Transverse colon (tissue), 4 donors: ENCODE measurements around the gene VAPB.

Source experiments
- POLR2A ChIP-seq: fragments of 450-650 bp; IDR thresholded peaks from one replicate; pipeline ENCODE4 v1.6.1; 2016; ENCODE audit warnings: antibody characterized with exemption, mild to moderate bottlenecking, moderate library complexity
- POLR2AphosphoS5 ChIP-seq, 3 donors: sonication (generic); formaldehyde crosslinking; IDR thresholded peaks; one replicate each; pipeline ENCODE4 v1.6.1; 2016; ENCODE audit warnings: antibody characterized with exemption in 3 of 3
- TF ChIP-seq, protein P1 (sequence below), 5 experiments: fragments of 200-600 bp in 3 of 5; fragments of 450-650 bp in 2 of 5; sonication (generic) in 3 of 5; IDR thresholded peaks; 1 replicate in 2 of 5; 2 replicates in 3 of 5; pipeline ENCODE4 v1.5.1; 2016 to 2017; ENCODE audit warnings: antibody characterized with exemption in 5 of 5, inconsistent platforms in 3 of 5, mild to moderate bottlenecking in 2 of 5, moderate library complexity in 1 of 5

DNA sequence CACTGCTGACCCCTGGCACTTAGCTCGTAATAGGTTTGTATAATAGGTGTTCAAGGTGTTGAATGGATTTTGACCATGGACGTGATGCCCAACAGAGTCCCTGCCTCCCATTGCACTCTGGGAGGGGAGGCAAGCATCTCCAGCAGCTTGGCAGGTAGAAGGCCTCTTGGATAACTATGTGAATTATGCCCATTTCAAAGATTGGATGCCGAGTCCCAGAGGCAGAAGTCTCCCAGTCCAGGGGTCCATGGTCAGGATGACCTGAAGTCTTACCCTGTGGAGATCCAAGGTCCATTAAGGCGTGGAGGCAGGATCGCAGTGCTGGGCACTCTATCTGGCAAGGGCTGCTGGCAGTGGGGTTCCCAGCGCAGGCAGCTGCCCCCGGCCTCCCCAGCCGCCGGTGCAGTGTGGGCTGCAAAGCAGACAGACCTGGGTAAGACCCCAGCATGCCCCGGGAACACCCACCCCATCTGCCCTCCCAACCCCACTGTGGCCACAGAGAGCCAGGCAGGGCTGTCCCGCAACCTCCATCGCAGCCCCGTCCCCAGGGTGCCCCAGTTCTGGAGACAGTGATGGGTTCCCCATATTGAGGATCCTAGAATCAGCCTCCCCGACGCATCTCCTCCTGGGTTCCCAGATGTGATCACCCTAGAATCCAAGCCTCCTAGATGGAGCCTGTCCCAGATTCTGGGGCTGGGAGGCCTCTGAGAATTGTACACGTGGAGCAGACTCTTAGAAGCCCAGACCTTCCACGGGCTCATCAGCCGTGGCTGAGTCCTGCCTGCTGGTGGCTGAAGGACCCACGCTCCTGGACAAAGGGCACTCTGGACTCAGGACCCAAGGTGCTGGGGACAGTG is 81.5 kb downstream of the VAPB start:
- TF ChIP-seq, protein P1, sequence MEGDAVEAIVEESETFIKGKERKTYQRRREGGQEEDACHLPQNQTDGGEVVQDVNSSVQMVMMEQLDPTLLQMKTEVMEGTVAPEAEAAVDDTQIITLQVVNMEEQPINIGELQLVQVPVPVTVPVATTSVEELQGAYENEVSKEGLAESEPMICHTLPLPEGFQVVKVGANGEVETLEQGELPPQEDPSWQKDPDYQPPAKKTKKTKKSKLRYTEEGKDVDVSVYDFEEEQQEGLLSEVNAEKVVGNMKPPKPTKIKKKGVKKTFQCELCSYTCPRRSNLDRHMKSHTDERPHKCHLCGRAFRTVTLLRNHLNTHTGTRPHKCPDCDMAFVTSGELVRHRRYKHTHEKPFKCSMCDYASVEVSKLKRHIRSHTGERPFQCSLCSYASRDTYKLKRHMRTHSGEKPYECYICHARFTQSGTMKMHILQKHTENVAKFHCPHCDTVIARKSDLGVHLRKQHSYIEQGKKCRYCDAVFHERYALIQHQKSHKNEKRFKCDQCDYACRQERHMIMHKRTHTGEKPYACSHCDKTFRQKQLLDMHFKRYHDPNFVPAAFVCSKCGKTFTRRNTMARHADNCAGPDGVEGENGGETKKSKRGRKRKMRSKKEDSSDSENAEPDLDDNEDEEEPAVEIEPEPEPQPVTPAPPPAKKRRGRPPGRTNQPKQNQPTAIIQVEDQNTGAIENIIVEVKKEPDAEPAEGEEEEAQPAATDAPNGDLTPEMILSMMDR (IDR thresholded peaks at IDR 0.05), result no peak
- TF ChIP-seq POLR2AphosphoS5 (IDR thresholded peaks at IDR 0.05) (no peak), POLR2A (no peak)
